ENCODE measurements around the gene SPHKAP.

GRCh38 chr2:228126401-228126800 lies 55.1 kb downstream of the SPHKAP start:
- TF ChIP-seq EZH2 (IDR thresholded peaks at IDR 0.05; ENCODE audit: borderline replicate concordance, low read depth, low read length, severe bottlenecking) (no peak), CTCF (IDR thresholded peaks at IDR 0.05; ENCODE audit: extremely low read depth in 1 of 2, insufficient read depth in 1 of 2, low read depth in 1 of 2, low read length in 2 of 2) (no peak), POLR2A (IDR thresholded peaks at IDR 0.05; ENCODE audit: low read depth, low read length) (no peak), MAX (IDR thresholded peaks at IDR 0.05; ENCODE audit: insufficient read depth, insufficient read length) (no peak), MYC (IDR thresholded peaks at IDR 0.05; ENCODE audit: low read depth, low read length) (no peak)

Data from endothelial cell of umbilical vein (primary cell).